22Rv1 (cell line): ENCODE data around the gene REEP6.

Experiments used
- H3K27ac ChIP-seq: fragments of 450-650 bp; 2 replicates; pipeline ENCODE4 v1.5.1; 2017
- ZFX ChIP-seq: fragments of 450-650 bp; IDR thresholded peaks from 2 replicates; pipeline ENCODE4 v1.6.1; 2017; ENCODE audit warnings: antibody characterized with exemption, borderline replicate concordance
- TF ChIP-seq, protein P1 (sequence below): fragments of 450-650 bp; IDR thresholded peaks from 2 replicates; pipeline ENCODE4 v1.5.1; 2017; ENCODE audit warnings: mild to moderate bottlenecking

Gene REEP6

DNA sequence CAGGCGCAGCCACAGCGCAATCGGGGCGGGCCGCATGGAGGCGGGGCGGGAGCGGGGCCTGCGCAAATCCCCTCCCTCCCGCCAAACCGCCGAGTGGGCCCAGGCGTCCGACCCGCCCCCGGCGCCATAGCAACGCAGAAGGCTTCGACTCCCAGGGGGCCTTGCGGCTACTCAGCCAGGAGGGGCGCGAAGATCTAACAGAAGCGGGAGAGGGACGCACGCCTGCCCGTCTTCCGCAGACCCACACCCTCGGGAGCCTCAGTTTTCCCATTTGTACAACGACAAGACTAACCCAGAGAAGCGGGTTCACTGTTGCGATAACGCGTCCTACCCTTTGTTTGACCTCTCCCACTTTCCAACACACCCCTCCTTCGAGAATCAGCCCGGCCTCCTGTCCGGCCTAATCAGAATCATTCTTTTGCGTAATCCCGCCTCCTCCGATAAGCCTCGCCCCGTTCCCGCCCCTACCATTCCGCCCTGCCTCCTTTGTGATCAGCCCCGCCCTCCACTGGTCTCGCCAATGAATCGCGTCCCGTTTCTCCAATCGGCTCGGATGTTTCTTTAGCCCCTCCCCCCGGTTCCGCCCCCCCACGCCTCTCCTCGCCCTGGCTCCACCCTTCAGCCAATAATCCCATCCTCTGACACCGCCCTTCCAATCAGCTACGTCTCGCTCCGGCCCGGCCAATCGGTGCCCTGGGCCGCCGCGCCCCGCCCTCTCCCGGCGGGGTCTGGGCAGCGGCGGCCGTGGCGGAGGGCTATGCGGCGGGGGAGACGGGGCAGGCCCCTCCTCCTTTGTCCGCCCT, 469 bp upstream of the REEP6 start, which contains the start of gene PCSK4:
PCSK4 (minus strand) TSS at position 40 of the 803 bp plus-strand sequence; CDS start at position 36, 4 bp downstream.
- peak within 1 kb of the TSS; percentile 66 for H3K27ac ChIP-seq
- no peak for TF ChIP-seq ZFX
- TF ChIP-seq, protein P1, sequence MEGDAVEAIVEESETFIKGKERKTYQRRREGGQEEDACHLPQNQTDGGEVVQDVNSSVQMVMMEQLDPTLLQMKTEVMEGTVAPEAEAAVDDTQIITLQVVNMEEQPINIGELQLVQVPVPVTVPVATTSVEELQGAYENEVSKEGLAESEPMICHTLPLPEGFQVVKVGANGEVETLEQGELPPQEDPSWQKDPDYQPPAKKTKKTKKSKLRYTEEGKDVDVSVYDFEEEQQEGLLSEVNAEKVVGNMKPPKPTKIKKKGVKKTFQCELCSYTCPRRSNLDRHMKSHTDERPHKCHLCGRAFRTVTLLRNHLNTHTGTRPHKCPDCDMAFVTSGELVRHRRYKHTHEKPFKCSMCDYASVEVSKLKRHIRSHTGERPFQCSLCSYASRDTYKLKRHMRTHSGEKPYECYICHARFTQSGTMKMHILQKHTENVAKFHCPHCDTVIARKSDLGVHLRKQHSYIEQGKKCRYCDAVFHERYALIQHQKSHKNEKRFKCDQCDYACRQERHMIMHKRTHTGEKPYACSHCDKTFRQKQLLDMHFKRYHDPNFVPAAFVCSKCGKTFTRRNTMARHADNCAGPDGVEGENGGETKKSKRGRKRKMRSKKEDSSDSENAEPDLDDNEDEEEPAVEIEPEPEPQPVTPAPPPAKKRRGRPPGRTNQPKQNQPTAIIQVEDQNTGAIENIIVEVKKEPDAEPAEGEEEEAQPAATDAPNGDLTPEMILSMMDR: no peak

DNA sequence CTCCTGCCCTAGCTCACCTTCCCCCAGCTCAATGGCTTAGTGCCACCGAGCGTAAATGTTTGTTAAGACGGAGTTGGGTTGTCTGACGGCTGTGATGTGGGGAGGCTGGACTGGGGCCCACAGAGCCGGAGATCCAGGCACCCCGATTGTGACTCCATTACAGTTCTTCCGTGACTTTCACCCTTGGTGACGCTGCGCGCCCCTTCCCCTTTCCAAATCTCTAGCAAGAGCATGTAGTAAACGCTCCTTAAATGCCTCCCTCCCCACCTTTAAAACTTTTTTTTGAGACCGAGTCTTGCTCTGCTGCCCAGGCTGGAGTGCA, 829 bp downstream of the REEP6 start:
- H3K27ac ChIP-seq: no peak overlapping the region
- TF ChIP-seq ZFX: no peak
- TF ChIP-seq, protein P1: no peak

DNA sequence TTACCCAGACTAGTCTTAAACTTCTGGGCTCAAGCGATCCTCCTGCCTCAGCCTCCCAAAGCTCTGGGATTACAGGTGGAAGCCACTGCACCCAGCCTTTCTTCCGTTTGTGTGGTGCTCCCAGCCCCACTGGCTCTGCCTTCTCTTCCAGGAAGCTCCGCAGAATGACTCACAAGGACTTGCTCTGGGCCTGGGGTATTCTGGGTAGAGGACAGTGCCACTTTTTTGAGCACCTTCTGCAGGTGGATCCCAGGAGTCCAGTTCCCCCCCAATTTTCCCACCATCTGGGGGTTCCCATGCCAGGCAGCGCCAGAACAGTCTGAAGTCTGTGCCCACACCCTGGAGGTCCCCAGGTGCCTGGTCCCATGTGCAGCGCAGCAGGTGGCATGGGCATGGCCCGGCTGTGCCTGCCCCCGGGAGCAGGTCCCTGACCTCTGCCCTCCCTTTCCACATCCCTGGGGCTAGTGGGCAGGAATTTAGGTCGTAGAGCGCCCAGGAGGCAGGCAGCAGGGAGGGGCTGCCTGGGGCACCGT, 1.6 kb downstream of the REEP6 start:
- no peak overlapping the region for H3K27ac ChIP-seq
- TF ChIP-seq, protein P1: no peak
- no peak for TF ChIP-seq ZFX

DNA sequence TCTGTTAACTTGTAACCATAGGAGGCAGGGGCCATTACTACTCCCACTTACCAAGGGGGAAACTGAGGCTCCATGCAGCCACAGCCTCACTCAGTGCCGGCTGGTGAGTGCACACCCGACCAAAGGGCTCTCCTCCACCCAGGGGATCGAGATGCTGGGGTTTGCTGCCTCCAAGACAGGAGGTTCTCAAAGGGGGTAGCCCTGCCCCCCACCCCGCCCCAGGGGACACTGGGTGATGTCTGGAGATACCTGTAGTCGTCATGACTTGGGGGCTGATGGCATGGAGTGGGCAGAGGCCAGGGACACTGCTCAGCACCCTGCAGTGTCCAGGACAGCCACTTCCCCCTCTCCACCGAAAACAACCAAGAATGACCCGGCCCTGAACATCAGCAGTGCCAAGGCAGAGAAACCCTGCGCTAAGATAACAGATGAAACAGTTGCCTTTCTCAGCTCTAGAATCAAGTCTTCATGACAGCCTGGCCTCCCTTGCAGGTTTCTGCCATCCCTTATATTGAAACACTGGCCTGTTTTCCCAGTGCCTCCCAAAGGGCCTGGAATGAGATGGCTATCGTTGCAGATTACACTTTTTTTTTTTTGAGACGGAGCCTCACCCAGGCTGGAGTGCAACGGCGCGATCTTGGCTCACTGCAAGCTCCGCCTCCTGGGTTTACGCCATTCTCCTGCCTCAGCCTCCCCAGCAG, 3.3 kb downstream of the REEP6 start:
- no peak for TF ChIP-seq ZFX
- TF ChIP-seq, protein P1: no peak
- no peak overlapping the region for H3K27ac ChIP-seq

DNA sequence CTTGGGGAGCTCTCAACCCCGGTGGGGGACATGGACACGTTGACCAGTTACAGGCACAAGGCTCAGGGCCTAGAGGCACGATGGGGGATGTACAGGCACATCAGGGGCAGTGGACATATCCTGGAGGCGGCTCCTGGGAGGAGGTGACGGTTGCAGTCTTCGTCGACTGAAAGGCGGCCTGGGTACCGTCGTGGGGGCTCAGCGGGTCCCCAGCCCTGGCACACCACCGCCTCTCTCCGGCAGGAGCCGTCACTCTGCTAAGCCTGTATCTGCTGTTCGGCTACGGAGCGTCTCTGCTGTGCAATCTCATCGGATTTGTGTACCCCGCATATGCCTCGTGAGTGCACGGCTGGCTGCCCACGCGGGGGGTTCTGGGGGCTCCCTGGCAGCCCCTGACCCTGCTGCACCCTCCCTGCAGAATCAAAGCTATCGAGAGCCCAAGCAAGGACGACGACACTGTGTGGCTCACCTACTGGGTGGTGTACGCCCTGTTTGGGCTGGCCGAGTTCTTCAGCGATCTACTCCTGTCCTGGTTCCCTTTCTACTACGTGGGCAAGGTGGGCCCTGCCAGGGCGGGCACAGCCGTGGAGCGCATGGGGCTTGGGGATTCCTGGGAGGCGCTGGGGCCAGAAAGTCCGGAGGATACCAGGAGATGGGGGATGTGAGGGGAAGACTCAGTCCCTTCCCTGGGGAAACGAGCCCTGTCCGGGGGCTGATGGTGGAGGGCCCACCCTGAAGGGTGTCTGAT, 4.2 kb downstream of the REEP6 start:
- TF ChIP-seq ZFX: no peak
- TF ChIP-seq, protein P1: no peak
- no peak overlapping the region for H3K27ac ChIP-seq

DNA sequence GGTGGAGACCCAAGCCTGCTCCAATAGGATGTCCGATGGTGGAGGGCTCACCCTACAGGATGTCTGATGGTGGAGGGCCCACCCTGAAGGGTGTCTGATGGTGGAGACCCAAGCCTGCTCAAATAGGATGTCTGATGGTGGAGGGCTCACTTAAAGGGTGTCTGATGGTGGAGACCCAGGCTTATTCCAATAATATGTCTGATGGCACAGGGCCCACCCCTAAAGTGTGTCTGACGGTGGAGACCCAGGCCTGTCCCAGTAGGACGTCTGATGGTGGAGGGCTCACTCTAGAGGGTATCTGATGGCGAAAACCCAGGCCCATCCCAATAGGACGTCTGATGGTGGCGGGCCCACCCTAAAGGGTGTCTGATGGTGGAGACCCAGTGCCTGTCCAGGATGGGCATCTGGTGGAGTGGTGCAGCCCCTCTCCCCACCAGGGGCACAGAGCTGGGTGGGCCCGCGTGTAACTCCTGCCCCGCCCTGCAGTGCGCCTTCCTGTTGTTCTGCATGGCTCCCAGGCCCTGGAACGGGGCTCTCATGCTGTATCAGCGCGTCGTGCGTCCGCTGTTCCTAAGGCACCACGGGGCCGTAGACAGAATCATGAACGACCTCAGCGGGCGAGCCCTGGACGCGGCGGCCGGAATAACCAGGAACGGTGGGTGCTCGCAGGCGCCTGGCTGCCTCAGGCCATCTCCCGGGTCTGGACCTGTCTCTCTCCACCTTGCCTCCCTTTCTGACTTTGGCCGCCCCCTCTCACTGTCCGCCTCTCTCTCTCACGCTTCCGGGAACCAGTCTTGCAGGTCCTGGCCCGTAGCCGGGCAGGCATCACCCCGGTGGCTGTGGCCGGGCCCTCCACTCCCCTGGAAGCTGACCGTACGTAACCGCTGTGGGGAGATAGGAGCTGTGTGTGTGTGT, 5.1 kb downstream of the REEP6 start:
- H3K27ac ChIP-seq: no peak overlapping the region
- TF ChIP-seq, protein P1: no peak
- TF ChIP-seq ZFX: no peak
